ENCODE measurements around the gene CLSTN2.

The CLSTN2 gene

DNA sequence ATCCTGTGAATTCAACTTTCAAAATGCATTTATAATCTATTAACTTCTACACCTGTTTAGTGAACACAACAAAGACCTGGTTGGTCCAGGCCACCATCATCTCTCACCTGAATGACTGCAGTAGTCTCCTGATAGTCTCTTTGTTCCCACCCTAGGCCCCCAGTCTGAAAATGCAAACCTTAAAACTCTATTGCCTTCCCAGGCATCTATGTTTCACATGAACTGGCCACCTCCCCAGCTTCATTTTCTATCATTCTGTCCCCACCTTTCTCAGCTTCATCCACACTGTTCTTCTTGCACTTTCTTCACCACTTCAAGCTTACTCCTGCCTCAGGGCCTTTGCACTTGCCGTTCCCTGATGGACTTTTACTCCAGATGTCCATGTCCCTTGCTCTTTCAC is 45.0 kb downstream of the CLSTN2 start:
- Mint-ChIP-seq H3K4me1 (peaks cover 6% of the 10 kb centered on the region), H3K27ac (no peak overlapping the region), H3K9me3 (no peaks in the 10 kb centered on the region), H3K4me3 (no peak overlapping the region), H3K27me3 (ENCODE audit: low read depth) (peaks cover 8% of the 10 kb centered on the region), H3K36me3 (ENCODE audit: low read depth) (no peaks in the 10 kb centered on the region)
- TF ChIP-seq, protein P1, sequence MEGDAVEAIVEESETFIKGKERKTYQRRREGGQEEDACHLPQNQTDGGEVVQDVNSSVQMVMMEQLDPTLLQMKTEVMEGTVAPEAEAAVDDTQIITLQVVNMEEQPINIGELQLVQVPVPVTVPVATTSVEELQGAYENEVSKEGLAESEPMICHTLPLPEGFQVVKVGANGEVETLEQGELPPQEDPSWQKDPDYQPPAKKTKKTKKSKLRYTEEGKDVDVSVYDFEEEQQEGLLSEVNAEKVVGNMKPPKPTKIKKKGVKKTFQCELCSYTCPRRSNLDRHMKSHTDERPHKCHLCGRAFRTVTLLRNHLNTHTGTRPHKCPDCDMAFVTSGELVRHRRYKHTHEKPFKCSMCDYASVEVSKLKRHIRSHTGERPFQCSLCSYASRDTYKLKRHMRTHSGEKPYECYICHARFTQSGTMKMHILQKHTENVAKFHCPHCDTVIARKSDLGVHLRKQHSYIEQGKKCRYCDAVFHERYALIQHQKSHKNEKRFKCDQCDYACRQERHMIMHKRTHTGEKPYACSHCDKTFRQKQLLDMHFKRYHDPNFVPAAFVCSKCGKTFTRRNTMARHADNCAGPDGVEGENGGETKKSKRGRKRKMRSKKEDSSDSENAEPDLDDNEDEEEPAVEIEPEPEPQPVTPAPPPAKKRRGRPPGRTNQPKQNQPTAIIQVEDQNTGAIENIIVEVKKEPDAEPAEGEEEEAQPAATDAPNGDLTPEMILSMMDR (IDR thresholded peaks at IDR 0.05; ENCODE audit: unreplicated experiment in 3 of 3) = no peak

DNA sequence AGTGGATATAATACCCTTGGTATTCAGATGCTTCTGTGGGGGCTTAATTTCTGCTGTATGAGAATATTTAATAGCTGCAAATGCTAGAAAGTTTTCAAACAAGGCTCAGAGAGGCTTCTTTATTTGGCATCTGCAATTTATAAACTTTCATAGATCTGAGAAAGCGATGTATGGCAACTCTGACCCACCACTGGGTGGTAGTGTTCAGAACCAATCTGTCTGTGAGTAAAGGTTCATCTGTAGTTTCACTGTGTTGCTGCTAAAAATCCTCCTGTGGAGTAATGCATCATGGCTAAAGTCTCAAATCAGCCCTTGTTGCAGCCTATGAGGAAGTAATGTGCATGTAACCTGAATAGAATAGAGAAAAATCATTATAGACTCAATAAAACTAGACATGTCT is 47.4 kb downstream of the CLSTN2 start:
- Mint-ChIP-seq H3K9me3 (no peaks in the 10 kb centered on the region), H3K4me1 (peaks cover 6% of the 10 kb centered on the region), H3K36me3 (ENCODE audit: low read depth) (no peaks in the 10 kb centered on the region), H3K27ac (no peak overlapping the region), H3K27me3 (ENCODE audit: low read depth) (peaks cover 8% of the 10 kb centered on the region), H3K4me3 (no peak overlapping the region)
- TF ChIP-seq, protein P1 (IDR thresholded peaks at IDR 0.05; ENCODE audit: unreplicated experiment in 3 of 3) = peak; percentile 23 to 40 (median 23)

DNA sequence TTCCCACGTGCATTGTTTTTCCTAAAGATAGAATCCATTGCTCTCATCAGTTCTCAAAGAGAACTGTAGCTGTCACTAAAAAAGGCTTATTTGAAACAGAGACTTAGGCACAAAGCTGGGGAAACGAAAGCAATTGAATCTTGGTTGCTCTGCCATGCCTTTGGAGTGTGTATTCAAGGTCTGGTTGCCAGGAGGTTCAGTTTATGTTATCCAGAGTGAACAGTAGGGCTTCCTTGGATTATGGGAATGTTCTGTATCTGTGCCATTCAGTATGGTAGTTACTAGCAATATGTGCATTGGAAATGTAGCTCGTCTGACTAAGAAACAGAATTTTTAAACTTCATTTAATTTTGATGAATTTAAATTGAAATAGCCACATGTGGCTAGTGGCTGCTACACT is 50.6 kb downstream of the CLSTN2 start:
- Mint-ChIP-seq H3K4me3 (no peak overlapping the region), H3K9me3 (no peaks in the 10 kb centered on the region)
- TF ChIP-seq, protein P1 (IDR thresholded peaks at IDR 0.05; ENCODE audit: unreplicated experiment in 3 of 3) = no peak

DNA sequence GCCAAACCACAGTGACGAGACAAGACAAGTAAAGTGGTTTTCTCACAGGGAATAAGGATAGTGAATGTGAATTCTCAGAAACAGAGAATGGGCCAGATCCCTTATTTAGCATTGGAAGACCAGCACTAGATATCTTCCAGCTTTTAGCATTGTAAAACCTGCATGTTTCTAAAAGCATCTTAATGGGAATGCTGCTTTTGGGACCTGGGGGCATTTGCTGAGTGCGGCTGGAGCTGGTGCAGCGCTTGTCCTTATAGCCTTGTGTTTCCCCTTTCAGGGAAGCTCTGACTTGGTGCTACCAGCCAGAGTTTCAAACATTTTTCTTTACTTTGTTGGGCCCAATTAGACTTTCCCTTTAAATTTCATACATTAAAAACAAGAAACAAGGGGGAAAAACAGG is 52.9 kb downstream of the CLSTN2 start:
- Mint-ChIP-seq H3K4me1 (peaks cover 6% of the 10 kb centered on the region), H3K27me3 (ENCODE audit: low read depth) (peaks cover under 1% of the 10 kb centered on the region), H3K36me3 (ENCODE audit: low read depth) (no peaks in the 10 kb centered on the region), H3K27ac (no peak overlapping the region), H3K9me3 (no peaks in the 10 kb centered on the region), H3K4me3 (no peak overlapping the region)
- TF ChIP-seq, protein P1 (IDR thresholded peaks at IDR 0.05; ENCODE audit: unreplicated experiment in 3 of 3) = no peak

More for the DNA sequence above, 50.6 kb downstream of the CLSTN2 start:
- no peaks in the 10 kb centered on the region for H3K27me3 Mint-ChIP-seq (ENCODE audit: low read depth)
- H3K36me3 Mint-ChIP-seq (ENCODE audit: low read depth) = no peaks in the 10 kb centered on the region
- H3K27ac Mint-ChIP-seq = no peak overlapping the region
- peaks cover 6% of the 10 kb centered on the region for H3K4me1 Mint-ChIP-seq

DNA sequence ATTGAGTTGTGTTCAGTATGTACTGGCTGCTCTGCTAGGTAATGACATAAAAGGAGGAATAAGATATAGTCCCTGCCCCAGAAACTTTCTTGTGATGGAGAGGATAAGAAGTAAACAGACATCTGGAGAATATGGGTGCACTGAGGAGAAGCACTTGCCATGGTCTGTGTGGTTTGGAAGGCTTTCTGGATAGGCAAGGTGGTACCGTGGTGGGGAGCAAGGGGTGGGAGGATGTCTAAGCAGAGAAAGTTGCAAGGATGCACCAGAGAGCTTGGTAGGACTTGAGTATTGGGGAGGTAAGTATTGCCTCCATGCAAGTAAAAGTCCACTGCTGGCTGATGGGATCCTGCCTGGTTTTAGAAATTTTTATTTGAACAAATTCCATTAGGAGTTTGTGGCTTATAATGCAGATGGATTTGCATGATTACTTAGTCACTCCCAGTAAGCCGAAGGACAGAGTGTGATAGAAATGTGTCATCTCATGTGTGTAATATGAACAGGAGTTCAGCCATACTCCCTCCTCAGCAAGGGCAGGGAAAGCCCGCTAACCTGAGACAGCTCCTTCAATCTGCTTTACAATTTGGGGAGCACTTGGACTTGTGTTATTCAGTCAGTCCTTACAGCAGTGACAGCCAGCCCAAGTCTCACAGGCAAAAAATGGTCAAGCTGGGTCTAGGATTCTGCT is 53.6 kb downstream of the CLSTN2 start:
- H3K27me3 Mint-ChIP-seq (ENCODE audit: low read depth) = peaks cover 5% of the 10 kb centered on the region
- H3K36me3 Mint-ChIP-seq (ENCODE audit: low read depth) = no peaks in the 10 kb centered on the region
- H3K4me1 Mint-ChIP-seq = peaks cover 6% of the 10 kb centered on the region
- TF ChIP-seq, protein P1 (IDR thresholded peaks at IDR 0.05; ENCODE audit: unreplicated experiment in 3 of 3) = no peak
- no peak overlapping the region for H3K27ac Mint-ChIP-seq
- H3K9me3 Mint-ChIP-seq = no peaks in the 10 kb centered on the region
- no peak overlapping the region for H3K4me3 Mint-ChIP-seq

DNA sequence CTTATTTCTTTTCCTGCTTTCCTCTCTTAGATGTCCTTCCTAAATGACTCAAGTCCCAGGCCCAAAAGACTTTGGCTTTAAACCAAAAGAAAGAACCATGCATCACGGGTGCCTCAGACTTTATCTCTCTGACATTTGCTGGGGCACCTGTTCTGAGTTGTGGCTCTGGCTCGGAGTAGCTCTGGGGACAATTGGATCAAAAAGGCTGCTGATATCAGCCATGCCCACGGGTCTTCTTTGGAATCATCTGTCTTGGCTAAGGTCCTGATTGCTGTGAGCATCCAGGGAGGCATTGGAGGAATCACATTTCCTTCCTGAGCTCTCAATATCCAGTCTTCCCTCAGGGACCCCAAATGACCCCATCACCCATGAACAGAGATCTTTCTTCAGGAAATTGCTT is 59.9 kb downstream of the CLSTN2 start:
- Mint-ChIP-seq H3K4me3 (no peak overlapping the region), H3K4me1 (peaks cover 14% of the 10 kb centered on the region), H3K27ac (no peak overlapping the region), H3K27me3 (ENCODE audit: low read depth) (peaks cover 9% of the 10 kb centered on the region), H3K9me3 (no peaks in the 10 kb centered on the region), H3K36me3 (ENCODE audit: low read depth) (no peaks in the 10 kb centered on the region)
- TF ChIP-seq, protein P1 (IDR thresholded peaks at IDR 0.05; ENCODE audit: unreplicated experiment in 3 of 3) = no peak
